ENCODE measurements around the gene DEFB123.

The DEFB123 gene

DNA sequence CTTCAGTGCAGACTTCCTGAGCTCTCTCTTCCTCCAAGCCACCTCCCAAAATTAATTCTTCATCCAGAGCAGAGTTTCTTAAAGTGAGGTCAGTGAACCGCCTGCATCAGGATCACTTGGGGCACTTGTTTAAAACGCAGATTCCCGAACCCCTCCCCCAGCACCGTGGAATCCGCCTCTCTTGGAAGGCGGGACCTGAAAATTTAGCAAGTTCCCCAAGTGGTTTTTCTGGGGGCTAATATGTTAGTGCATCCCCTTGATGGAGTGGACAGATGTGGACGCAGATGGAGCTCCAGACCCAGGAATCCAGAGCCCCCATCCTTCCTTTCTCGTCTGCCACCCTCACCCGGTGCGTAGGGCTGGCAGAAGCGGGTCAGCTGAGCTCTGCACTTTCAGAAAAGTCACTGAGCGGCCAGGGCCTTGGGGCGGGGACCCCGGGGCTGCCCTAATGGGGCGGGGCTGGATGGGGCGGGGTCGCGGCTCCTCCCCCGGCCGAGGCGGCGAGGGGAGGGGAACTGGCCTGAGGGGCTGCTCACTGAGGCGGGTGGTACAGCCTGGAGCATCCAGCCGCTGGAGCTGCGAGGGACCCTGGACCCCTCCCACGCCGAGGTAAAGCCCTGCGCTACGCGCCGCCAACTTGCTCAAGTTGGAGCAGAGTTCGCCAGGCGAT is 34.5 kb downstream of the DEFB123 start, which contains the start of the genes DEFB124 and REM1:
TSS of gene DEFB124 (minus strand) at position 370 of the 670 bp plus-strand sequence. CDS start 2,114 bp downstream, outside the sequence.
TSS of gene REM1 (plus strand) at position 531 of the 670 bp plus-strand sequence. CDS start 1,158 bp downstream, outside the sequence.
- DNase-seq = no peak

DNA sequence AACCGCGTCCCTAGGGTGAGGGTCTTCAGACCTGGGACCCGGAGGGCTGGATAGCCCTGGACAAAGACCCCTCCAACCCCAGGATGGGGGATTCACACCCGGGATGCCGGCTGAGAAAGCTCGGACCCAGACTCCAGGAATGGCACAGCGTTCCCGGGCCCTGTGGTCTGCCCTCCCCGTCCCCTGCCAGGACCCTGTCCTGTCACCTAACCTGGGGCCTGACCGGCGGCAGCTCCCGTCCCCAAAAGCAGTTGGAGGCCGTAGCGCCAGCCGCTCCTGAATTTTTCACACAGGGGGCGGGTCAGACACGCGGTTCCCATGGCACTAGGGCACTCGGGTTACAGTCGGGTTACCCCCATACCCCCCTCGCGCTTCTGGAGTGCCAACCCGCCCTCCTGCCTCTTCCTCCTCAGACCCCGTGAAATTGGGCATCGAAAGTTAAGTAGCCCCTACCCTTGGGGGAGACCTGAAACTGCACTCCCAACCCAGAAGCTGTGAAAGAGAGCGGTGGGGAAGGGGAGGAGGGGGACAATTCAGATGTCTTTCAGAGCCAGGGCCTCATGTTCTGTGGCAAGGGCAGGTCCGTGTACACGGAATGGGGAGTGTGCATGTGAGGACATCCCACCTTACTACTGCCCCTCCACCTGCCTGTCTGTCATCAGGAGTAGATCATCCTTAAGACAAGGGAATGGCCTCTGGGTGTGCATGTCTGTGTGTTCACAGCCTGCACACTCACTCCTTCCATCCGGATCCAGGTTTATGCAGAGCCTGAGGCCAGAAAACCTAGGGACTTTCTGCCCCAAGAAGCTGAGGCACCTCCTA is 35.3 kb downstream of the DEFB123 start:
- no peak for DNase-seq

DNA sequence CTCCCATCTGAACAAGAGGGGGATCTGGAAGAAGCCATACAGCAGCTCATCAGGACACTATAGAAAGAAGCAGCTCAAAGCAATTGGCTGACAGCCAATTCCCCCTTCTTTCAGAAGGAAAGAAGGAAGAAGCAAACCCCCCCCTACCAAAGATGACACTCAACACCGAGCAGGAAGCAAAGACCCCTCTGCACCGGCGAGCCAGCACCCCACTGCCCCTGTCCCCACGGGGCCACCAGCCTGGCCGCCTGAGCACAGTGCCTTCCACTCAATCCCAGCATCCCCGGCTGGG is 35.8 kb downstream of the DEFB123 start:
- DNase-seq = no peak

DNA sequence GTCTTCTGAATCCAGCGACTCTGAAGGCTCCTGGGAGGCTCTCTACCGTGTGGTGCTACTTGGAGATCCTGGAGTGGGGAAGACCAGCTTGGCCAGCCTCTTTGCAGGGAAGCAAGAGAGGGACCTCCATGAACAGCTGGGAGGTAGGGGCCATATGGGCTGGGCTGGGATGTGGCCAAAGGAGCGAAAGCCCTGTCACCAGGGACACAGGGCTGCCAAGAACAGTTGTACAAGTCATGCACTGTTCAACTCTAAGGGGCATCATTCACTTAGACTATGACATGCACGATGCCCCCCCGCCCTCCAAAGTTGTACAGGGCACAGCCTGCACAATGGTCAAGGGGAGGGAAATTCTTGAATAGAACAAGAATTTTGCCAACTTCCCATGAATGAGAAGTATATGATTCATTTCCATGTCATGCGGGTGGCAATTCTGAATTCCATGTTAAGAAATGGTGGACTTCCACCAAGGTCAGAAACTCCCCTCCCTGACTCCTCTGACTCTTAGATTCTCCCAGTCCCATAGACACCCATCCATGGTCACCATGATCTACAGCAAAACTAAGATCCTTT is 36.3 kb downstream of the DEFB123 start:
- DNase-seq = no peak

DNA sequence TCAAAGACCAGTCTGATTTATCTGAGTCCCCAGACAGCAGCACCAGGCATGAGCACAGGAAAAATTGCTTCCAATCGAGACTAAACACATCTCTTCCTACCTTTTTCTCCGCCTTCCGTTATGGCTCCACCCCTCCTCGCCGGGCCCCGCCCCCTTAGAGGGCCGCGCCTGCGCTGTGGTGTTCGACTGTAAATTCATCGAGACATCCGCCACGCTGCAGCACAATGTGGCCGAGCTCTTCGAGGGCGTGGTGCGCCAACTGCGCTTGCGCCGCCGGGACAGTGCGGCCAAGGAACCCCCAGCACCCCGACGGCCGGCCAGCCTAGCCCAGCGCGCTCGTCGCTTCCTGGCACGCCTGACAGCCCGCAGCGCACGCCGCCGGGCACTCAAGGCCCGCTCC is 43.6 kb downstream of the DEFB123 start:
- DNase-seq = no peak

DNA sequence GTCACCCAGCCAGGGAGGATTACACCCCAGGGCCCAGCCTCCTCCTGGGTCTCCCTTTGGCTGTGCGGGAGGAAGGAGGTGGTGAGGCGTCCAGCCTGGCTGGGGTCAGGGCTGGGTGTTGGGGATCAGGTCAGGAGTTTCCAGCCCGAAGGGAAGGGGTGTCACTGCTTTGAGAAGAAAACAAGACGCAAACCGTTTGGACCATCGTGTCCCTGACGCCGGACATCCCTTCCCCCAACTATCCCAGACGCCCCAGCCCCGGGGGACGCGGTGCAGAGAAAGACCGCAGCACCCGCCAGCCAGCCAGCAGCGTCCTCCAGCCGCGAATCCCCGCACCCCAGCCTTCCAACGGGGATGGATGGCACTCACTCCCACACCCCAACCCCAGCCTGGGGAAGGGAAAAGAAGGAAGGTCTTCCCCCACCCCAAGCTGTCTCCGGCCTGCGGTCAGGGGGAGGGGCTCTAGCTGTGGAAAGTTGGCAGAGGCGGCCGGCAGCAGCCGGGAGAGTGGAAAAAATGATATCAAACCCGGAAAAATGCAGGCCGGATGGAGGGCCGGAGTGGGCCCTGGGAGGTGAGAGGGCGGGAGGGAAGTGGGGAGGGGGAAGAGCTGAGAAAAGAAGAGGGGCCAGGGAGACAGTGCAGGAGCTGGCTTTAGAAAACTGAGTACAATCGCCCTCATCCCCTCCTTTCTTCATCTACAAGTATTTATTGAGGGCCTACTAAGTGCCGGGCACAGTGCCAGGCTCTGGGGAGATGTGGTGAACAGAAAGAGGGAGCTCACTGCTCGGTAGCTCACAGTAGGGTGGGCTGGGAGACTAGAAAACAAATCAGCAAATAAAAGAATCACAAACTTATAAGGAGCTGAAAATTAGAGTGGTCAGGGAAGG is 45.3 kb downstream of the DEFB123 start:
- DNase-seq = no peak

DNA sequence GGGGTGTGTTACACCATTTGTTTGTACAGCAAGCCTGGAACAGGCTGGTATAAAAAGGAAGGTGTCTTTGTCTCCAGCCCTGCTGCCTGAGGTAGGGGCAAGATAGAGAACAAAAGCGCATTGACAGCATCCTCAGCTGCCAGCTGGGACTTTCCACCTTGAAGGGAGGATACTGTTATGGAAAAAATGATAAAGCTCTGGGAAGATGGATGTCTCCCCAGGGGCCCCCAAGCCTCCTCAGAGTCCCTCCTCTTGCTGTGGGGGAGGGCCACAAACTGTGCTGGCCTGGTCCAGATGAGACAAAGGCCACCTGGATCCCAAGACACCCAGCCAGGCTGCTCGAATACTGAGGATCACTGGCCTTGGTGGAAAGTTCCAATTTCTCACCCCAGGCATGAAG is 47.7 kb downstream of the DEFB123 start:
- DNase-seq = peak; percentile 27

DNA sequence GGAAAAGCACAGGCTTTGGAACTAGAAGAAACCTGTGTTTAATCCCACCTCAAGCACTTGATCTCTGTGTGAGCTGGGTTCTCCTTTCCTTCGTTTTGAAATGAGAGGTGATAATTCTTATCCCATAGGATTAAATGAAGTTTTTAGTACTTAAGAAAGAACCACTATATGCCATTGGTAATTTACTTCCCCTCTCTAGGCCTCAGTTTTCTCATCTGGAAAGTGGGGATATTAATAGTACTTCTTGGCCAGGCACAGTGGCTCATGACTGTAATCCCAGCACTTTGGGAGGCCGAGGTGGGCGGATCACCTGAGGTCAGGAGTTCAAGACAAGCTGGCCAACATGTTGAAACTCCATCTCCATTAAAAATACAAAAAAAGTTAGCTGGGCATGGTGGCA is 48.7 kb downstream of the DEFB123 start:
- no peak for DNase-seq

DNA sequence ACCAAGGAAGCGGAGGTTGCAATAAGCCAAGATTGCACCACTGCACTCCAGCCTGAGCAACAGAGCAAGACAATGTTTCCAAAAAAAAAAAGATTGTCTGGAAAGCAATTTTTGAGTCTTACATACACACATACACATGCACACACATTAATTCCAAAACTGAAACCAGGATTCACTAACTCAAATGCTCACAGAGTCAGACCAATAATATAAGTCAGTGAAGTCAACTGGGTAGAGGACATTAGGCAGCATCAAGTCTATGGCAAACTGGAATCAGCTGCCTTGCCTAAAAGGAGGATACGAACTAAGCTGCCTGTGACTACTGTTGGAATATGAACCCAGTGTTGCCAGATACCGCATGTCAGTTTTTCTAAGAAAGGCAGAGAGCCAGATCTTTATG is 50.3 kb downstream of the DEFB123 start:
- no peak for DNase-seq

DNA sequence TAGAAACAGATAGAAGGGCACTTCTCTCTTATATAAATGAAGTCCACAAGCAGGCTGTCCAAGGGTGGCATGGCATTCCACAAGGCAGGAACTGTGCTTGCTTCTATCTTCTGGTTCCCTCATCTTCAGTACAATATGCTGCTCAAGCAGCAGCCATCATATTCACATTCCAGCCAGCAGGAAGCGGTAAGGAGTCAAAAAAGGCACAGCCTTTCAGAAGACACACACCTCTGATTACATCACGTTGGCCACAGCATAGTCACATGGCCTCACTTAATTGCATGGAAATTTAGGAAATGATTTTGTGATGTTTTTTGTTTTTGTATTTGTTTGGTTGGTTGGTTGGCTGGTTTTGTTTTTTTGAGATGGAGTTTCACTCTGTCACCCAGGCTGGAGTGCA is 53.7 kb downstream of the DEFB123 start:
- peak; percentile 33 for DNase-seq

DNA sequence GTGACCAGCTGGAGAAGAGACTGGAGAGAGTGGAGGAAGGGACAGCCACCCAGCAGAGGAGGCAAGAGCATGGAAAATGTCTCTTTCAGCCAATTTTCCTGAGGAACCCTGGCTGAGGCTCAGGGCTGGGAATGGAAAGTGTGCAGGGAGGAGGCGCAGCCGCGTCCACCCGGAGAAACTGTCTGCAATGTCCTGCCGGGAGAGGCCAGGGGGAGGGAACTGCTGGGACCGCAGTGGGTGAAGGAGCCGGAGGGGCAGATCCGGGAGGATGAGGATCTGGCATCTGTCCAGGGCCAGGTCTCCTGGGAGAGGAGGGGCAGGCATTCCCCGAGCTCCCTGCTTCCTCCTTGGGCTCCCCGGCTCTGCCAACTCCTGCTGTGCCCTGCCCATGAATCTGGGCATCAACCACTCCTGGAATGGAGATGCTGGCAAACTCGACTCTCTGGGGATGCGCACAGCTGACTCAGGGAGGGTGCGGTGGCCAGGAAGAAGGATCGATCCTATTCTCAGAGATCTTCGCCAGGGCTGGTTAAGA is 56.4 kb downstream of the DEFB123 start:
- peak; percentile 26 for DNase-seq

DNA sequence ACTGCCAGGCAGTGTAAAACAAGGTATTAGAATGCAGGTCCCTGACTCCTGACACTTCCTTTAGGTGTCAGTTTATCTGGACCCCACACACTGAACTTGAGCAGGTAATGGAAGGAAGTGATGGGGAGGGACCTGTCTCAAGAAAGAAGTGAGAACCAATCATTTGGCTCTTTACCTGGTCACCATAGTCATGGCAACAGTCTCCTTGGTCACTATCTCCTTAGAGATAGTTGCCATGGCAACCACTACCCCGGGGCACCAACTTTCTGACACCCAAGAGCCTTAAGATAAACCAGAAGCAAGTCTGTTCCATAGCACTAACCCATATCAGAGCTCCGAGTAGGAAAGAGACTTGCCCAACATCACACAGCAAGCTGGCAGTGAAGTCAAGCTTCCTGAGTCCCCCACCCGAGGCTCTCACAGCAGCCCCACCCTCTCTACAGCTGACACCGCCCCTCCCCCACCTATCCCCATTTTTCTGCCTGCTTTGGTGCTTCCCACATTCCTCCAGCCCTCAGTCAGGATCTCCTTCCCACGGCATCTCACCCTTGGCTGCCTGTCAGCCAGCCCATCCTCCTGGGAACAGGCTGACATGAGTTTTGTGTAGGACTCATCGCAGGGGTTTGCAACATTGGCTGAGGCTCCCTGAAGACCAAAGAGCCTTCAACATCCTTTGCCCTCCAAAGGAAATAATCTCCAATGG is 57.6 kb downstream of the DEFB123 start:
- DNase-seq = no peak
